ENCODE results near the gene THOC1. TPM values are rescaled to one million over a fixed set of nuclear protein-coding genes. Genes with fewer than 3 reads are reported as not detected.

The THOC1 gene, protein sequence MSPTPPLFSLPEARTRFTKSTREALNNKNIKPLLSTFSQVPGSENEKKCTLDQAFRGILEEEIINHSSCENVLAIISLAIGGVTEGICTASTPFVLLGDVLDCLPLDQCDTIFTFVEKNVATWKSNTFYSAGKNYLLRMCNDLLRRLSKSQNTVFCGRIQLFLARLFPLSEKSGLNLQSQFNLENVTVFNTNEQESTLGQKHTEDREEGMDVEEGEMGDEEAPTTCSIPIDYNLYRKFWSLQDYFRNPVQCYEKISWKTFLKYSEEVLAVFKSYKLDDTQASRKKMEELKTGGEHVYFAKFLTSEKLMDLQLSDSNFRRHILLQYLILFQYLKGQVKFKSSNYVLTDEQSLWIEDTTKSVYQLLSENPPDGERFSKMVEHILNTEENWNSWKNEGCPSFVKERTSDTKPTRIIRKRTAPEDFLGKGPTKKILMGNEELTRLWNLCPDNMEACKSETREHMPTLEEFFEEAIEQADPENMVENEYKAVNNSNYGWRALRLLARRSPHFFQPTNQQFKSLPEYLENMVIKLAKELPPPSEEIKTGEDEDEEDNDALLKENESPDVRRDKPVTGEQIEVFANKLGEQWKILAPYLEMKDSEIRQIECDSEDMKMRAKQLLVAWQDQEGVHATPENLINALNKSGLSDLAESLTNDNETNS
- total RNA-seq (2022; extraction: Qiagen RNA extraction): 17.0 to 19.7 TPM (median 17.5 TPM) in 5 replicates

DNA sequence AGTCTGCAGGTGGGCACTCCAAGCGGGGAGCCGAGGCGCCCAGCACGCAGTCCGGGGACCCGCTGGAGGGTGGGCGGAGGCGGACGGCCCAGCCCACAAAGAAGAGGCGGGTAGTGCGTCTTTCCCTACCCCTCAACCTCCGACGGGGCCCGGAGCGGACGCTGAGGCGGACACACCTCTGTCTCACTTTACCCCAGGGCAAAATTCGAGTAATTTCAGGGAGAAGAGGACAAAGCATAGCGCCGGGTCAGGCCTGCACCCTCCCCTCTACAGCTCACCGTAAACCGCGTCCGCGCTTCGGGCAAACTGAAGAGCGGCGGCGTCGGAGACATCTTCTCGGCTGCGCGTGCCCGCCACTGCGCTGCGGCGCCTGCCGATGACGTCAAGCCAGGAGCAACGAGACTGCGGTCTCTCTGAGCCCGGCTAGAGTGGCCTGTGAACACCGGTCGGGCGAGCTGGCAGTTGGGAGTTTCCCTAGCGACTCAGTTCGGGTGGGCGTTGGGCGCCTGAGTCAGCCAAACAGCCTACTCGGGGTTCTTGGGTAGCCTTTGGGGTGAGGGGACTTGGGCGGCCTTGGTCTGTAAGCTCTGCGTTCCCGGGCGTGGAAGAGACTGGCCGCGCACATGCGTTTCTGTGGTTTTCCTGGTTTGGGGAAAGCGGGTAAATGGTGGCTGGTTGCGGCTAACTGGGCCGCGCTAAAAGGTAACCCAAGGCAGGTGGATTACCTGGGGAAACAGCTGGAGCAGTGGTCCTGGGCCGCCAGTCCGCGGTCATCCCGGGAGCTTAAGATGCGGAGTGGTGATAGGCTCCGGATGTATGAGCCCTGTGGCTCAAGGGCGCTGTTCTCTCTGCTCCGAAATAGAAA is at the start of gene THOC1:
Gene THOC1, minus strand, starts transcription at position 360 of the 865 bp plus-strand sequence. Its CDS starts 28 bp downstream, at position 332.

Other genes starting within 250 kb of the THOC1 start
- 0.18 TPM in 1 of 5 replicates, not detected in the others for gene TUBB8B, start 218.4 kb downstream of the THOC1 start, total RNA-seq (2022; extraction: Qiagen RNA extraction)
- 60.5 to 69.9 TPM (median 65.1 TPM) in 5 replicates for gene USP14, start 109.5 kb downstream of the THOC1 start, total RNA-seq (2022; extraction: Qiagen RNA extraction)
- 0.03 to 0.11 TPM (median 0.06 TPM) in 5 replicates for gene COLEC12, start 232.7 kb upstream of the THOC1 start, total RNA-seq (2022; extraction: Qiagen RNA extraction)